ENCODE measurements around the gene UBE4B. TPM values are rescaled to one million over a fixed set of nuclear protein-coding genes. Genes with fewer than 3 reads are reported as not detected.

Gene UBE4B
- total RNA-seq, 1 experiment from 2014 or later: 28.1 TPM

GRCh38 chr1:10189659-10190058, 156.9 kb downstream of the UBE4B start:
- Mint-ChIP-seq H3K4me1 (ENCODE audit: low read depth, unreplicated experiment) (no peaks in the 10 kb centered on the region), H3K27ac (ENCODE audit: unreplicated experiment) (no peak overlapping the region), H3K27me3 (ENCODE audit: unreplicated experiment) (no peaks in the 10 kb centered on the region), H3K36me3 (ENCODE audit: insufficient read depth, unreplicated experiment) (peaks cover 5% of the 10 kb centered on the region), H3K4me3 (ENCODE audit: low read depth, unreplicated experiment) (no peak overlapping the region), H3K9me3 (ENCODE audit: low read depth, unreplicated experiment) (no peaks in the 10 kb centered on the region)
- CTCF ChIA-PET: no interaction called here
- TF ChIP-seq CTCF (IDR thresholded peaks at IDR 0.05; ENCODE audit: unreplicated experiment): no peak
- intact Hi-C loops (cut with micrococcal nuclease; ENCODE audit: unreplicated experiment): no loop called here
- no TSS peak for BruUV-seq (replicated peaks)
- DNase-seq: no peak

GRCh38 chr1:10192263-10192662, 159.5 kb downstream of the UBE4B start:
- intact Hi-C loops (cut with micrococcal nuclease; ENCODE audit: unreplicated experiment): no loop called here
- Mint-ChIP-seq H3K27ac (ENCODE audit: unreplicated experiment) (no peak overlapping the region), H3K4me1 (ENCODE audit: low read depth, unreplicated experiment) (no peaks in the 10 kb centered on the region), H3K9me3 (ENCODE audit: low read depth, unreplicated experiment) (no peaks in the 10 kb centered on the region), H3K4me3 (ENCODE audit: low read depth, unreplicated experiment) (no peak overlapping the region), H3K36me3 (ENCODE audit: insufficient read depth, unreplicated experiment) (no peaks in the 10 kb centered on the region), H3K27me3 (ENCODE audit: unreplicated experiment) (no peaks in the 10 kb centered on the region)
- no peak for TF ChIP-seq CTCF (IDR thresholded peaks at IDR 0.05; ENCODE audit: unreplicated experiment)
- CTCF ChIA-PET: no interaction called here
- no peak for DNase-seq
- no TSS peak for BruUV-seq (replicated peaks)

GRCh38 chr1:10193288-10193687, 160.5 kb downstream of the UBE4B start:
- no TSS peak for BruUV-seq (replicated peaks)
- DNase-seq: no peak
- Mint-ChIP-seq H3K36me3 (ENCODE audit: insufficient read depth, unreplicated experiment) (no peaks in the 10 kb centered on the region), H3K27me3 (ENCODE audit: unreplicated experiment) (no peaks in the 10 kb centered on the region), H3K4me3 (ENCODE audit: low read depth, unreplicated experiment) (no peak overlapping the region), H3K27ac (ENCODE audit: unreplicated experiment) (no peak overlapping the region), H3K4me1 (ENCODE audit: low read depth, unreplicated experiment) (no peaks in the 10 kb centered on the region), H3K9me3 (ENCODE audit: low read depth, unreplicated experiment) (no peaks in the 10 kb centered on the region)
- intact Hi-C loops (cut with micrococcal nuclease; ENCODE audit: unreplicated experiment): no loop called here
- CTCF ChIA-PET: no interaction called here
- TF ChIP-seq CTCF (IDR thresholded peaks at IDR 0.05; ENCODE audit: unreplicated experiment): no peak

GRCh38 chr1:10195570-10195969, 162.8 kb downstream of the UBE4B start:
- BruUV-seq (replicated peaks): no TSS peak
- H3K4me3 Mint-ChIP-seq (ENCODE audit: low read depth, unreplicated experiment): no peak overlapping the region
- peak; percentile 50 for DNase-seq

More at GRCh38 chr1:10195570-10195969, 162.8 kb downstream of the UBE4B start:
- Mint-ChIP-seq H3K36me3 (ENCODE audit: insufficient read depth, unreplicated experiment) (no peaks in the 10 kb centered on the region), H3K4me1 (ENCODE audit: low read depth, unreplicated experiment) (no peaks in the 10 kb centered on the region), H3K27me3 (ENCODE audit: unreplicated experiment) (no peaks in the 10 kb centered on the region), H3K27ac (ENCODE audit: unreplicated experiment) (no peak overlapping the region), H3K9me3 (ENCODE audit: low read depth, unreplicated experiment) (no peaks in the 10 kb centered on the region)
- no peak for TF ChIP-seq CTCF (IDR thresholded peaks at IDR 0.05; ENCODE audit: unreplicated experiment)
- intact Hi-C loops (cut with micrococcal nuclease; ENCODE audit: unreplicated experiment): no loop called here
- CTCF ChIA-PET: interaction anchor here (0.7 to 1.0 kb wide), 4 partner anchors 15 to 63 kb away, joined by 3 to 6 read pairs (median 4); partner anchors contain the start of gene KIF1B

Measured in Calu3 (cell line).